Cardiac septum (tissue), 1 donor: ENCODE measurements around the gene KAT2B. TPM values are rescaled to one million over a fixed set of nuclear protein-coding genes. Genes with fewer than 3 reads are reported as not detected.
"Not testable (repeated sequence)": the region's sequence is repeated elsewhere in the genome, so short reads cannot be mapped to it uniquely, and the experiment has no call there.

Experiments used
- DNase-seq: peaks from one replicate; pipeline ENCODE4 v3.0.0-alpha.2; 2020; ENCODE audit warnings: low spot score
- intact Hi-C: fragments of 100-400 bp; cut with DNase I; formaldehyde crosslinking; loops from one replicate; pipeline ENCODE4 v1.14.0; 2022
- long read RNA-seq: library from polyadenylated mRNA; unstranded; transcript quantifications from one replicate; pipeline ENCODE4 v2.0.0, GENCODE V29; 2021
- total RNA-seq: library from RNA; stranded (reverse); fragmentation: NEBNext Ultra II Directional; extraction: Animal tissue kit (Norgen Biotek cat#: 25700); gene quantifications from one replicate; pipeline ENCODE4 v1.2.1, GENCODE V29; 2021
- donor health status: DM: no; HTN: no; CAD: no.

Gene KAT2B
- 51.3 TPM for total RNA-seq
- long read RNA-seq, full-length matches to known transcripts, result 12 of 32 reads
- long read RNA-seq, partial matches to known transcripts, result 15 of 32 reads
- long read RNA-seq, other reads (novel, unspliced or antisense), result 5 of 32 reads

DNA sequence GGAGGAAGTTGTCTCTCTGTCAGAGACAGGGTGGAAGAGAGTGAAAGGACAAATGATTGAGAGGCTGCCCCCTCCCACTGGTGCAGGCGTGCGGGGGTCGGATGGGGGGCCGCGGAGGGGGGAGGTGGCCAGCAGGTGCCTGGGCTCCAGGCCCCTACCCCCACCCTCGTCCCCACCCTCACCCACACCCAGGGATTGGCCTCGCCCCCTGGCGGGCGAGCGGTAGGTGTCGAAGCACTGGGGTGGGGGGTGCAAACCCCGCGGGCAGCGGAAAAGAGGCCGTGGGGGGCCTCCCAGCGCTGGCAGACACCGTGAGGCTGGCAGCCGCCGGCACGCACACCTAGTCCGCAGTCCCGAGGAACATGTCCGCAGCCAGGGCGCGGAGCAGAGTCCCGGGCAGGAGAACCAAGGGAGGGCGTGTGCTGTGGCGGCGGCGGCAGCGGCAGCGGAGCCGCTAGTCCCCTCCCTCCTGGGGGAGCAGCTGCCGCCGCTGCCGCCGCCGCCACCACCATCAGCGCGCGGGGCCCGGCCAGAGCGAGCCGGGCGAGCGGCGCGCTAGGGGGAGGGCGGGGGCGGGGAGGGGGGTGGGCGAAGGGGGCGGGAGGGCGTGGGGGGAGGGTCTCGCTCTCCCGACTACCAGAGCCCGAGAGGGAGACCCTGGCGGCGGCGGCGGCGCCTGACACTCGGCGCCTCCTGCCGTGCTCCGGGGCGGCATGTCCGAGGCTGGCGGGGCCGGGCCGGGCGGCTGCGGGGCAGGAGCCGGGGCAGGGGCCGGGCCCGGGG is at the start of gene KAT2B:
Gene KAT2B, plus strand, starts transcription at position 682 of the 783 bp plus-strand sequence. Its CDS starts 32 bp downstream, at position 714.
- peak; percentile 92 for DNase-seq
- intact Hi-C loops, result loop anchor here (1.0 to 5.0 kb wide), 6 partner anchors 15 to 153 kb away; partner anchors contain the start of genes RAB5A and SGO1

DNA sequence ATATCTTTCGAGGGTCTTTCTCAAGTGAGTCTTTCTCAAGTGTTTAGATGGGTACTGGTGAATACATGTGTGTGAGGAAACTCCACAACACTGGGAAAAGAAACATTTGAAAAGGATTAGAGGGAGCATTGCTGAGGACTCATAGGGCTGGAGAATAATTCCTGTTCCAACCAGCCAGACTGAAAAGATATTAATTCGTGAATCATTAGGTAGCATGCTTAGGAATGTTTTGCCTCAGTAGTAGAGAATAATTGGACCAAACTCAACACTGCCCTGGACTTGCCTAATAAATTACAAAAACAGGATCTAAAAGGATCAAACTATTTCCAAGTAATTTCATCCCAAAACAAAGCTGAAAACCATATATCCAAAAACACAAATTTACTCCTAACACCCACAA is 45.5 kb upstream of the KAT2B start:
- intact Hi-C loops, result no loop called here
- DNase-seq, result no peak

DNA sequence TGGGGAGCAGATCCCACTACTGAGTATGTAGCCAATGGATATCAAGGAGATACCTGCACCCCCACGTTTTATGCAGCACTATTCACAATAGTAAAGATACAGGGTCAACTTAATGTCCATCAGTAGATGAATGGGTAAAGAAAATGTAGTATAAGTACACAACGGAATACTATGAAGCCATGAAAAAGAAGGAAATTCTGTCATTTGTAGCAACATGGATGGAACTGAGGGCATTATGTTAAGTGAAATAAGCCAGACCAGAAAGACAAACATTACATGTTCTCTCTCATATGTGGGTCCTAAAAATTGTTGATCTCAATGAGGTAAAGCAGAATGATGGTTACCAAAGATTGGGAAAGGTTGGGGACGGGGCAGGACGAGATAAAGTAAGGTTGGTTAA is 42.7 kb upstream of the KAT2B start:
- DNase-seq, result no peak
- intact Hi-C loops, result no loop called here

DNA sequence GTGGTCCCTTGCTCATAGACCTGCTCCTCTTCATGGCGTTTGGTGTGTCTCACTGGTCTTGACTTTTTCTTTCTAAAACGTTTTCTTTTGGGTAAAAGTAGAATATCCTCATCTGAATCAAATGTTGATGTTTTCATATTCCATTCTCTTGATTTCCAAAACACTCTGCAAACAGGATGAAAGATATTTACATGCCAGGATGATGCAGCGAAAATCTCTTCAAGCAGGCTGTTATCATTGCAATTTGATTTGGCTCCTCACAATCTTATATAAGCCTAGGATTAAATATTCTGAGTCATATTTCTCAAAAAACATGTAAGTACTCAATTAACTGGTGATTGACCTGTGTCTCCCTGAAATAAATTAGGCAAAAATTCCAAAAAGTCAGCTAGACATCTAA is 38.3 kb upstream of the KAT2B start:
- no peak for DNase-seq
- intact Hi-C loops, result no loop called here

DNA sequence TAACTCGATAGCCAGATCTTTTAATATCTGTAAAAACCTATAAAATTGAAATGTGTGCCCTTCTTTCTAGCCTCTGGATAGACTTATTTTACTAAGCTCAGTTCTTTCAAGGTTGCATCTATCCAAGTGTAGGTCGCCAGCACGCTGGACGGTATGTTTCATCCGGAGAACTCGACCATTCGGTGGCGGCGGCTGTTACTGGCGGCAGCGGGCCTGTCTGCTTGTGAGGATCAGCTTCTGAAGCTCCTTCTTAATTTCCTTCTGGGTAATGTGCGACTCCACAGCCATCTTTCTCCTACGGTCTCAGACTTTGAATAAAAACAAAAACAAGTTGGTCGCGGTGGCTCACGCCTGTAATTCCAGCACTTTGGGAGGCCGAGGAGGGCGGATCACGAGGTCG is 32.3 kb upstream of the KAT2B start:
- intact Hi-C loops, result no loop called here
- no peak for DNase-seq

DNA sequence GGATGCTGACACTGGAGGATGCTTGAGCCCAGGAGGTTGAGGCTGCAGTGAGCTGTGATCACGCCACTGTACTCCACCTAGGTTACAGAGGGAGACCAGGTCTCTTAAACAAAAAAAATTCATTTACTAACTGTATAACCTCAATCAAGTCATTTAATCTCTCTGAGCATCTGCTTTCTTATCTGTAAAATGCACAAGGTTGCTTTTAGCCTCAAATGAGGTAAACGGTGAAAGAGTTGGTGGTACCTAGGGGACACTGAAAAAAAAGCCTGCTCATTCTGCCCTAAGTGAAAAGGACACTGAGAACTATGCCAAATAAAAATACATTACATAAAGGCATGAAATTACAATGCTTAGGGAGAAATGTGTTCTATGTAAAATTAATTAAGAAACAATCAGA is 31.6 kb upstream of the KAT2B start:
- no peak for DNase-seq
- intact Hi-C loops, result no loop called here

DNA sequence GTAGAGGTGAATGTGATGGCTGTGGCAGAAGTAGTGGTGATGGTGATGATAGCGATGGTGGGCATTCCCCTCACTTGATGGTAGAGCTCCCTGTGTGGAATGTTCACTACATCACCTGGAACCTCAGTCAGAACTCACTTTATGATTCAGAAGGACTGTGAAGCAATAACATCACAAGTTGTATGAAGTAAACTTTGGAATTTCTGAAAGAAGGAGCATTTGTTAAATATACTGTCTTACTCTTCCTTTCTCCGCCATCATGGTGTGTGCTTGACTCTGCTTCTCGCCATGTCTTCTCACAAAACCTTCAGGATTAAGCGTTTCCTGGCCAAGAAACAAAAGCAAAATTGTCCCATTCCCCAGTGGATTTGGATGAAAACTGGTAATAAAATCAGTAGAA is 28.1 kb upstream of the KAT2B start, which contains the start of gene PP2D1:
Gene PP2D1, minus strand, starts transcription at position 101 of the 400 bp plus-strand sequence. CDS start 192 bp downstream, outside the sequence.
- intact Hi-C loops, result no loop called here

DNA sequence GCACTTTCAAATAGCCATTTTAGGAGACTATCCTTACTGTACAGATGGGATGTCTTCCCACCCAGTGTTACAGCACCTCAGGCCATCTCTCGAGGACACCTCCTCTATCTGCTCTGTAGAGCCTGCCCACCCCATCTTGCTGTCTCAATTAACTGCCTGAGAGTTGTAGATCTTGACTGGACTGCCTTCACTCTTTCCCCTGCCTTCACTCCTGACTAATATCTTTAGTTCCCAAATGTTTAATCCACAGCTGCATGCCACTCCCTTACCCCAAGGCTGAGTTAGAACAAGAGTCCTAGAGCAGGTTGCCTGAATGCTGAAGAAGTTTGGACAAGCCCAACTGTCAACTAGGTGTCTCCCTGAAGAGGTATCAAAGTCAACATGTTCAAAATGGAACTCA is 26.9 kb upstream of the KAT2B start:
- no peak for DNase-seq
- intact Hi-C loops, result no loop called here

More for the DNA sequence above, 28.1 kb upstream of the KAT2B start, which contains the start of gene PP2D1:
- DNase-seq, result no peak

DNA sequence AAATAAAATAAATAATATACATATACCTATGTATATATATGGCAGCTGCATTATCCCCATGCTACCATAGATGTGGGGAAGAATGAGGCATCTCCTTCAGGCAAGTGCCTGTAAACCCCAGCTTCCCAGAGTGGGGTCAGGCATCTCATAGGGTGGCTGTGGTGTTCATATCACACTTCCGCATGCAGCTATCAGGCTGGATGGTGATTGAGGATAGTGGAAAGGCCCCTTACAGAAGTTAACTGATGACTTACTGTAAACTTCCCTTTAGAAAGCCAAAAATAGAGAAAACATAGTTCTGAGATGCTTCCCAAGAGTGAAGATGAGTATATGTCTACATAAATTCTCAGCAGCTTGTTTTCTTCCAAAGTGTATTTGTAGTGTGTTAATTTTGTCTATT is 24.7 kb upstream of the KAT2B start:
- no peak for DNase-seq
- intact Hi-C loops, result no loop called here

DNA sequence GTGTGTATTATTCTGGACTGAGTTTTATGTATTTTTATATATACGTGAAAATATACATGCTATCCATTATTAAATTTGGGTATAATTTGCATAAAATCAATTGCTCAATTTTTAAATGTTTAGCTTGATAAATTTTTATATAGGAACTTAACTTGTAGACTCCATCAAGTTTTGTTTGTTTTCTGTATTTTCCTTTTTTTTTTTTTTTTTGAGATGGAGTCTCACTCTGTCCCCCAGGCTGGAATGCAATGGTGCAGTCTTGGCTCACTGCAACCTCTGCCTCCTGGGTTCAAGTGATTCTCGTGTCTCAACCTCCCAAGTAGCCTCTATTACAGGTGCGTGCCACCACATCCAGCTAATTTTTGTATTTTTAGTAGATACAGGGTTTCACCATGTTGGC is 24.2 kb upstream of the KAT2B start:
- intact Hi-C loops, DNase-seq: not testable (repeated sequence)

DNA sequence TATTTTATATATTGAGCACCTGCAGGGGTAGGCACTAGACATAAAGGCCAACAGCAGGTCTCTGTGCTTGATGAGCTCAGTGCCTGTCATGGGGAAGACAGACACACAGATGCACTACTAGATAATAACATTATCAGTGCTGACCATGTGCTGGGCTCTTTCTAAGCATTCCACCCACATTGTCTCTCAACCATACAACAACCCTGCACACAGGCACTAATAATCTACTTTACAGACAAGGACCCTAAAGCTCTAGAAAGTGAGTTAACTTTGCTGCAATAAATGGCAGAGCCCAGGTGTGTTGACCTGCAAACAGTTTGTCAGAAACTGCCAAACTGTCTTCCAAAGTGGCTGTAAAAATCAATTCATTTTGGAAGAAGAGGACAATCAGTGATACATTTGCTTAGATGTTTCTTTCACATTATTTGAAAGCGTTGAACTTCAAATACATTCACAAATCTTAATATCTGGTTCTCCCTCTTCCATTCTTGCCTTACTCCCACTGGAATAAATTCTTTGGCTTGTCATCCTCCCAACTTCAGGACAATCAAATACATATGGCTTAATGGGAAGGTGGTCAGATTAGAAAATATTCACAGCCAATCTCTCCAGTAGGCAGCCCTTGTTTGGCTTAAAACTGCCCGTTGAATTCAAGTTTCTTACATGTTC is 17.2 kb upstream of the KAT2B start:
- intact Hi-C loops, result no loop called here
- no peak for DNase-seq

DNA sequence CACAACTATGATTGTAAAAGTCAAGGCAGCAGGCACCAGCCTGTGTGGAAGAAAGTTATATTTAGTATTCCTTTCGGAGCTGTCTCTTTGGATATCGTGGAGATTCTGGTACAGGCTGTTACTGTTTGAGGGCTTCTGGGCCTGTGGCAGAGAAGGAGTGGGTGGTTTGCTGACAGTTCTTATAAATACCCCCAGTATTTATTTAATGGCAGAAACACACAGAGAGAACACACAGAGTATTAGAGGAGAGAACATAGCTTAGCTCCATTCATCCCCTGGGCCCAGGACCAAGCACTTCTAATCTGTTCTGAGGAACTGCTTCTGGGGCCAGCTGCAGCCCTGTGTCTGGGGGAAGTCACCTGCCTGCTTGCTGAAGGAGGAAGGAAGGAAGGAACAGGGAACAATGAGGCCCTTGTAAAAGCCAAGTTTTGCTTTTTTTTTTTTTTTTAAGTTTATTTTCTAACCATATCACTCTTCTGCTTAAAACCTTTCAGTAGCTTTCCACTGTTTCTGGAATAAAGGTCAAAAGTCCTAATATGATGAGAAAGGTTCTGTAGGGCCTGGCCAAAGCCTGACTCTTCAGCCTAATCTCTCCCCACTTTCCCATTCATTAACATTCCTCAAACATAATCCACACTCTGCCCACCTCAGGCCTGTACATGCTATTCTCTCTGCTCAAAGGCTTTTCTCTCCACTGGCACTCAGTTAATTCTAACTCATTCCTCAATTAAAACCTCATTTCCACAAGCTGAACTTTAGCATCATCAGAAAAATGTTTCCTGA is 16.4 kb upstream of the KAT2B start:
- intact Hi-C loops, result no loop called here
- peak; percentile 83 for DNase-seq

DNA sequence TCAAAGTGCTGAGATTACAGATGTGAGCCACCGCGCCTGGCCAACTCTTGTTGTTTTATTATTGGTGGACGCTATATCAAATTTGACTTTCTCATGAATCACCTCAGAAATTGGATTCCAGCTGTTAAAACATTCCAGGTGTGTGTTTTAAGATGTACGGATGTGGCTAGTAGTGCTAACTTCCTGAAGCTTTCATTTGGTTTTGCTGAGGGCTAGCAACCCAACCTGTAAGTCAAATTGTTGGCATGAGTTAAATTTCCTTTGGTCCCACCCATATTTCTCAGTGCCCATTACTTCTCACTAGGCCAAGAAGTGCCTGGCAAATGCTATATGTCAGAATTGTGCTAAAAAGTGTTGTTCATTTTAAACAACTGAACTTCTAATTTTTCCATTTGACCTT is 13.1 kb upstream of the KAT2B start:
- intact Hi-C loops, result no loop called here
- no peak for DNase-seq

DNA sequence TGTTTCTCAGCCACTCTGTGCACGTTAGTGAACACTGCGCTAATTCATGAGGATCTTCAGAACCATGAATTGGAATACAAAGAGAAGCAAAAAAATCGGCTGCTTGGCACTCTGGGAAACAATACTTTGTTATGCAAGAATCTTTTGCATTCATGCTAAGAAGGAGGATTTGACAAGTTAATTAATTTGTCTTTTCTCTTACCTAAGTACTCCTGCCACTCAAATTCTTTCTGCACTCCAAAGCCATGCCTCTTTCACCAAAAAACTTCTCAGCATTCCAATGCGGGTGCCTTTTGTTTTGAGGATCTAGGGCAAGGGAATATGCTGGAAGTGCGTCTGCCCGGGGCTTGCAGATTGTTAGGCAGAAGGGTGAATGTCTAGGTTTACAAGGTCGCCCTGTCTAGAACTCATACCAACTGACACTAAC is 11.3 kb upstream of the KAT2B start:
- intact Hi-C loops, result no loop called here
- no peak for DNase-seq

DNA sequence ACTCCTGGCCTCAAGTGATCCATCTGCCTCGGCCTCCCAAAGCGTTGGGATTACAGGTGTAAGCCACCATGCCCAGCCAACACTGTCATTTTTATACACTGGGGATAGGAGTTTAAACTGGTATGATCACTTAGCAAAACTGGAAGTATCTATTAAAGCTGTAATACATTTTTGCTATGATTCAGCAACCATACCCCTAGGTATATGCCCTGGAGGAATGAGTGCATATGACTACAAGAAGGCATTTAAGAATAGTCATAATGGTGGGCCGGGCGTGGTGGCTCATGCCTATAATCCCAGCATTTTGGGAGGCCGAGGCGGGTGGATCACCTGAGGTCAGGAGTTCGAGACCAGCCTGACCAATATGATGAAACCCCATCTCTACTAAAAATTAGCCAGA is 8.3 kb upstream of the KAT2B start:
- DNase-seq, result not testable (repeated sequence)

DNA sequence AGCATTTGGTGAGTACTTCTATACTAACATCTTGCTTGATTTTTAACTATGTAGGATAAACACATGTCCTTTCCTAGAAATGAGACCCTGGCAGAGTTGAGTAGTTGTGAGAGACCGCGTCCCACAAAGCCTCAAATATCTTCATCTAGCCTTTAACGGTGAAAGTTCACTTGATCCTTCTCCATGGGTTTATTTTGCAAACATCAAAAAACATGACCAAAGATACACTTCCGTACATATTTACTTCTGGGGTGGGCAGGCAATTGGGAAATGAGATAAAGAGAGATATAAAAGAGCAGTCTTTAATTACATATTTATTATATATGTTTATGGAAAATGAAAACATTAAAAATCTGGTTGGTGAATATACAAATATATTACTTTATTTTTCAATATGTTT is 5.2 kb upstream of the KAT2B start:
- no peak for DNase-seq
- intact Hi-C loops, result no loop called here

More for the DNA sequence above, 8.3 kb upstream of the KAT2B start:
- intact Hi-C loops, result not testable (repeated sequence)

DNA sequence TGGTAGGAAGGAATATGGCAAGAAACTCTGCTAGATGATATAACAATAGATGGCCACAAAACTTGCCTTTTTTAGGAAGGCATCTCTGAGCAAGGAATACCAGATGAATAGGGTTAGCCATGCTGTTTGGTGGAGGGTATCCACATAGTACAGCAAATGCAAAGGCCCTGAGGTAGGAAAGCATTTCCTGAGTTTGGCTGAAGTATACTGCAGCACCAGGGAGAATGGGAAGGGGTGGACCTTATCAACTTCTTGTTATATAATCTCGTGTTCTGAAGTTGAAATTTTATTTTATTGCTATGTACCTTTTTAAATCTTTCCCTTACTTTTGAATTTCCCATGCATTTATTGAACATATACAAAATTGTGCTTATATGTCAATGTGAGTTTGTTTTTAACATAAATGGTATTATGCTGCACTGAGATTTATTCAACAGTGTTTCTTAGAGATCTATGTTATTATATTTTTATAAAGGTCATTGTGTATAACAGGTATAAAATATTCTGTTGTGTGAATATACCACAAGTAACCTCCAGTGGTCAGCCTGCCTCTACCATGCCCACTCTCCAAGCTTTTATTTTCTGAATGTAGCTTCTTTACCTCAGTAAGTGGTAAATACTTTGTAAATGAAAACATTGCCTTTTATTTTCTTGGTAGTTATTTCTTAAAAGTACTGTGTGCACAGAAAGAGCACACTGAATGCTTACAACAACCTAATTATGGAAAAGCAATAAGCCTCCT is 2.8 kb upstream of the KAT2B start:
- DNase-seq, result no peak
- intact Hi-C loops, result no loop called here

DNA sequence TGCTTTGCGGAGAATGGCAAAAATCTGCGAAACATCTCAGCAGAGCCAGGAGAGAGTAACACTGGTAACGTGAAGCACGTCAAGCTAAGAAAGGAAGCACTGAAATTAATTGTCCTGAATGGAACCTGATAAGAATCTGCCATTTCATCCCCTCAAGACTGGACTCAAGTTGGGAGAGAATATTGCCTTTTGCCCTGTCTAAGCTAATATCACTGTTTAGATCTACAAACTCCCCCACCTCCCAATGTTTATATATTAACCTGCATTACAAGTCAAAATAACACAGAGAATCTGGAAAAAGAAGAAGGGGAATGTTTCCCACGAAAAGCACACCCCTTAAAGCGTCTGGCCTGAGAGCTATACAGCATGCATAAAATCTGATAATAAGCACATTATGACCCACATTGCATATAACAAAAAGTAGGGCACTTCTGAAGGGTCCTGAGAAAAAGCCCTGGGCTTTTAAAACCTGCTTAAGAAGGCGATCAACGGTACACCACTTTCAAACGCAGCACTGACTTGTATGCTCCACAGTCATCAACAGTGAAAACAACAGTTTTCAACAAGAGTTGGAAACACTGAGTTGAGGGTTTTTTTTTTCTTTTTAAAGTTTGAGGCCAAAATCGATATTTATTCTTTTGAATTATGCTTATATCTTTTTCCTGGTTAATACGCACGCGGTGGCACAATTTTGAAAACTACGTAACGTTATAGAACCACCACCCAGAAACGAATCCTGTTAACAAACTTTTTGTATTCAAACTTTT is 1.4 kb upstream of the KAT2B start:
- intact Hi-C loops, result no loop called here

DNA sequence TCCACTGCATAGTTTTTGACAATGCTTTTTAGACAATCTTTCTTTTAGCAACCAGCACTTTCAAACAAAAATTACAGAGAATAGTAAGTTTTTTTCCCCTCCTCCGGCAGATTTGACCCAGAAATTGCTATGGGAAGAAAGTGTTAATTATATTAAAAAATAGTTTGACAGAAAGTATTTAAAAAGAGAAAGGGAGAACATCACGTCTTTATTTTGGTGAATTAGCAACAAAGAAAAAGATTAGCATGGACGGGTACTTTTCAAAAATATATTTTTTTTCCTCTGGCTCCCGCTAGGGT is 831 bp upstream of the KAT2B start:
- no peak for DNase-seq
- intact Hi-C loops, result no loop called here

More for the DNA sequence above, 1.4 kb upstream of the KAT2B start:
- DNase-seq, result no peak
